Duodenal mucosa (tissue), 2 donors: ENCODE results near the gene RAB4A.

Source experiments
- H3K27ac ChIP-seq: one replicate; pipeline ENCODE4 v1.7.0; 2013; ENCODE audit warnings: low read depth, low read length
- H3K27me3 ChIP-seq, 2 donors: one replicate each; pipeline ENCODE4 v1.7.0; 2013; ENCODE audit warnings: low read length in 2 of 2, control low read depth in 1 of 2; ENCODE audit not compliant: insufficient read depth in 2 of 2, control insufficient read depth in 1 of 2
- H3K36me3 ChIP-seq, 2 donors: one replicate each; pipeline ENCODE4 v1.7.0; 2013; ENCODE audit warnings: low read length in 2 of 2, control low read depth in 1 of 2; ENCODE audit not compliant: insufficient read depth in 2 of 2, control insufficient read depth in 1 of 2
- H3K4me1 ChIP-seq, 2 donors: one replicate each; pipeline ENCODE4 v1.7.0; 2013; ENCODE audit warnings: low read length in 2 of 2, control low read depth in 1 of 2; ENCODE audit not compliant: insufficient read depth in 2 of 2, control insufficient read depth in 1 of 2
- H3K4me3 ChIP-seq, 2 donors: one replicate each; pipeline ENCODE4 v1.7.0; 2013; ENCODE audit warnings: low read length in 2 of 2, low read depth in 1 of 2
- H3K9ac ChIP-seq, 2 donors: one replicate each; pipeline ENCODE4 v1.7.0; 2013; ENCODE audit warnings: low read length in 2 of 2, low read depth in 1 of 2
- H3K9me3 ChIP-seq, 2 donors: one replicate each; pipeline ENCODE4 v1.7.0; 2013; ENCODE audit warnings: low read length in 2 of 2, control low read depth in 1 of 2; ENCODE audit not compliant: control insufficient read depth in 1 of 2

The RAB4A gene

DNA sequence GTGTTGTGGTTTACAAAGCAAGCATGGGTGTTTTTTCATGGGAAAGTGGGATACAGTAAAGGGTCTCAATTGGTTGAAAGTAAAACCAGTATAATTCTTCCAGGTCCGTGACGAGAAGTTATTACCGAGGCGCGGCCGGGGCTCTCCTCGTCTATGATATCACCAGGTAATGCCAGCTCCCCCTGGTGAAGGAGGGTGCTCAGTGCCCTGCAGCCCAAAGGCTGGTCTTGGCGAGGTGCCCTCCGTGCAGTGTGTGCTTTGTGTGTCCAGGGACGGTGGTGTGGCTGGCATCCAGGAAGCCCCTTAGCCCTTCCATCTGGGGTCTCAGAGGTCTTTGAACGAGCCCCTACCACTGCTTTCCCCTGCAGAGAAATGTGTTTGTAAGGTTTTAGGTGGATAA lies 24.8 kb downstream of the RAB4A start:
- H3K4me3 ChIP-seq, result no peak overlapping the region
- no peaks in the 10 kb centered on the region for H3K27me3 ChIP-seq
- H3K4me1 ChIP-seq, result no peaks in the 10 kb centered on the region
- no peak overlapping the region for H3K27ac ChIP-seq
- no peak overlapping the region for H3K9ac ChIP-seq
- H3K9me3 ChIP-seq, result no peaks in the 10 kb centered on the region
- H3K36me3 ChIP-seq, result peaks cover 38 to 70% of the 10 kb centered on the region in 2 donors

DNA sequence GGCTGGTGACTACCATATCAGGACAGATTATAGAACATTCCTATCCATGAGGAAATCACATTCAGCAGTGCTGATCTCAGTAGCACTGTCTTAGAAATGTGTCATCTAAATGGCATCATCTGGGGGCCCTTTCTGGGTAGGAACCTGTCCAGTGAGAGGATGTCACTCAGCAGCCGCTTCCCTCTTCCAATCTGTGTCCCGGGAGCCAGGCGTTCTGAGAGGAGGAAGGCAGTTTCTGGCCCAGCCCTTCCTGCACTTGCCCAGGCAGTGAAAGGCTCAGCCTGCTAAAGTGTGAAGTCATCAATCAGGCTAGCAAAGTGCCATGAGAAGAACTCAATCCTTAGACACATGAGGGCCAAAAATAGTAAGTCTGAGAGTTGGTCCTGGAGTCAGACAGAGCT lies 25.6 kb downstream of the RAB4A start:
- no peaks in the 10 kb centered on the region for H3K27me3 ChIP-seq
- H3K9ac ChIP-seq, result no peak overlapping the region
- no peak overlapping the region for H3K27ac ChIP-seq
- H3K4me3 ChIP-seq, result no peak overlapping the region
- peaks cover 37 to 68% of the 10 kb centered on the region in 2 donors for H3K36me3 ChIP-seq
- no peaks in the 10 kb centered on the region for H3K9me3 ChIP-seq
- no peaks in the 10 kb centered on the region for H3K4me1 ChIP-seq

DNA sequence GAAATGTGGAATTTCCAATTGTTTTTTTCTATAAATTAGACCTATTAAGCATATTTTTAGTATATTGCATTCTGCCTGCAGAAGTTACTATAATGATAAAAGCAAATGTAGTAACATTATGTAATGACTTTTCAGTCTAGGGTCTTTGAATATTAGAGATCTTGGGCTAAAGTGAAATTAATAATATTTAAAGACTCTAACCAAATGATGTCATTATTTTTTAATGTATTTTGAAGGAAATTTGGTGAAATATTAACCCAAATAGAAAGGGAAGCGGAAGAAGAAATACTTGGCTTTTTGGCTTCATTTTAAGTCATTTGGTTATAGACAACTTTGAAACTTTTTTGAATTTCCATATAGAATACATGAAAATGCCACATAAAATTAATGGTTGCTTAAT lies 26.8 kb downstream of the RAB4A start:
- H3K4me1 ChIP-seq, result no peaks in the 10 kb centered on the region
- H3K27ac ChIP-seq, result no peak overlapping the region
- H3K27me3 ChIP-seq, result no peaks in the 10 kb centered on the region
- H3K36me3 ChIP-seq, result peaks cover 36 to 65% of the 10 kb centered on the region in 2 donors
- no peaks in the 10 kb centered on the region for H3K9me3 ChIP-seq
- H3K4me3 ChIP-seq, result no peak overlapping the region
- no peak overlapping the region for H3K9ac ChIP-seq

DNA sequence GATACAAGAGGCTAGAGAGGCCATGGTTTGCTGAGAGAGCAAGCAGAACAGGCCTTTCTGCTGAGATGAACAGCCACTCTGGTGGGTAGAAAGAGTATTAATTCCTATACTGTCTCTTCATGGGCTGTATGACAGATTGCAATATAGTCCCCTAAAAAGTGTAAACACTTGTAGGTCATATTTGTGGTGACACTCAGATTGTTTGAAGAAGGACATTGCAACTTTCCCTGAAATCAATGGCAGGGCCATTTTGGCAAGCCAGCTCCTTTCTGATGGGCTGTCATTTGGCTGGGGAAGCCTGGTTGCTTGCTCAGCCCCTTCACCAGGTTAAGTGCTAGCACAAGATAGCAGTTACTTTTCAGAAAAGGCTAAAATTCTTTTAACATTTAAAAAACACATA lies 27.5 kb downstream of the RAB4A start:
- H3K9me3 ChIP-seq, result no peaks in the 10 kb centered on the region
- peaks cover 30 to 68% of the 10 kb centered on the region in 2 donors for H3K36me3 ChIP-seq
- H3K4me3 ChIP-seq, result no peak overlapping the region
- H3K27ac ChIP-seq, result no peak overlapping the region
- no peaks in the 10 kb centered on the region for H3K4me1 ChIP-seq
- no peak overlapping the region for H3K9ac ChIP-seq
- no peaks in the 10 kb centered on the region for H3K27me3 ChIP-seq

DNA sequence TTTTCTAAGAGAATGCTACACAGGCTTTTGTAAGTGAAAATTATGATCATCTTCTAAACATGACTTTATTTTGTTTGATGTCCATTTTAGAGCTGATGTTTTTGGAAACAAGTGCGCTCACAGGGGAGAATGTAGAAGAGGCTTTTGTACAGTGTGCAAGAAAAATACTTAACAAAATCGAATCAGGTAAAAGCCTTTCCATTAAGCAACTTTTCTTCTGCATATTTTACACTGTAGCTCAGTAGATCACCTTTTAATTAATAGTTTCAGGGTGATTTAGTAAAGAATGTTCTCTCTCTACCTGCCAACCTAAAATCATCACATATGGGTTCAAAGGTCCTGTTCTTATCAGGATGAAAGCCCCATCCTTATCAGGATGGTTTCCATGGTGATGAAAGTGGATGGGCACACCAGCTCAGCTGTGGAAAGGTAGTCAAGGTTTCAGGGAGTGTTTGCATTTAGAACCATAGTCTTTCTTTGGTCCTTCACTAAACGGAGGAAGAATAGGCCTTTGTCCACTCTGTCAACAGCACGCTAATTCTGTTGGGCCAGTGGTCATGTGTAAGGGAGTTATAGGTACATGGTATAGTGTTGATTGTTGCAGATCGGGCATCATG lies 28.1 kb downstream of the RAB4A start:
- Histone ChIP-seq H3K27ac (no peak overlapping the region), H3K27me3 (no peaks in the 10 kb centered on the region), H3K9me3 (no peaks in the 10 kb centered on the region), H3K36me3 (peaks cover 32 to 68% of the 10 kb centered on the region in 2 donors), H3K9ac (no peak overlapping the region), H3K4me1 (no peaks in the 10 kb centered on the region), H3K4me3 (no peak overlapping the region)

DNA sequence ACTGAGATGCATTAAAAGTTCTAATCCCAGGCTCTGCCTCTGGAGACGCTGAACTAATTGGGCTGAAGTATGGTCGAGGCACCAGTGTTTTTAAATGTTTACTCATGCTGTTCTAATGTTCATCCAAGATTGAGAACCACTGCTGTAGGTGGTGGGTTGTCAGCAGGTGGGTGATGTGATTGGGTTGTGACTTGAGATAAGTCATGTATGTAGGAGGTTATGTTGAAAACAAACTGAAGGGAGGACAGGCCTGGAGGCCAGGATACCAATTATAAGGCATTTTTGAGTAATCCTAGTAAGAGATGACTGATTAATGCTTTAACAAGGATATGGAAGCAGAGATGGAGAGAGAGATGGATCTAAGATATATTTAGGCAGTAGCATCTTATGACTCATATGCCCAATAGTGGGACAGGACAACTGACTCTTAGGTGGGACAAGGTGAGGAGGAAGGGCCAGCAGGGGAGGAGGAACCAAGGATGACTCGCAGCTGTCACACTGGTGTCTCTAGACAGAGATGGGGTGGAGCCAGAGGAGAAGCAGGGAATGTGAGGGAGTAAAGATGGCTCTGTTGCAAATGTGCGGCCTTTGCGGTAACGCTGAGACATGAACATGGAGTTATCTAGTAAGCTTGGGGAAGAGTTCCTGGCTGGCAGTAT lies 29.3 kb downstream of the RAB4A start:
- Histone ChIP-seq H3K9ac (no peak overlapping the region), H3K9me3 (no peaks in the 10 kb centered on the region), H3K27me3 (no peaks in the 10 kb centered on the region), H3K27ac (no peak overlapping the region), H3K4me3 (no peak overlapping the region), H3K4me1 (no peaks in the 10 kb centered on the region), H3K36me3 (peaks cover 37 to 77% of the 10 kb centered on the region in 2 donors)

DNA sequence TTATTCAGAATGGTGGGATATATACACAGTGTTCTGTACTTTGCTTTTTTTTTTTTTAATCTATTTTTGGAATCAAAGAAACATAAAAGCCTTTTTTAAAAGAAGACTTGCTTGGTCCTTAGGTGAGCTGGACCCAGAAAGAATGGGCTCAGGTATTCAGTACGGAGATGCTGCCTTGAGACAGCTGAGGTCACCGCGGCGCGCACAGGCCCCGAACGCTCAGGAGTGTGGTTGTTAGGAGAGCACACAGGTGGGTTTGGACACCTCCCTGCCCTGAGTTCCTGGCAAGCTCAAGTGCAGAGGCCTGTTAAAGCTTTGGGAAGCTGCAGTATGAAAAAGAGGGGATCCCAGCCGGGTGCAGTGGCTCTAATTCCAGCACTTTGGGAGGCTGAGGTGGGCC lies 31.8 kb downstream of the RAB4A start:
- Histone ChIP-seq H3K4me3 (no peak overlapping the region), H3K9ac (no peak overlapping the region), H3K27me3 (no peaks in the 10 kb centered on the region), H3K4me1 (no peaks in the 10 kb centered on the region), H3K36me3 (peaks cover 26 to 70% of the 10 kb centered on the region in 2 donors), H3K27ac (no peak overlapping the region), H3K9me3 (no peaks in the 10 kb centered on the region)

DNA sequence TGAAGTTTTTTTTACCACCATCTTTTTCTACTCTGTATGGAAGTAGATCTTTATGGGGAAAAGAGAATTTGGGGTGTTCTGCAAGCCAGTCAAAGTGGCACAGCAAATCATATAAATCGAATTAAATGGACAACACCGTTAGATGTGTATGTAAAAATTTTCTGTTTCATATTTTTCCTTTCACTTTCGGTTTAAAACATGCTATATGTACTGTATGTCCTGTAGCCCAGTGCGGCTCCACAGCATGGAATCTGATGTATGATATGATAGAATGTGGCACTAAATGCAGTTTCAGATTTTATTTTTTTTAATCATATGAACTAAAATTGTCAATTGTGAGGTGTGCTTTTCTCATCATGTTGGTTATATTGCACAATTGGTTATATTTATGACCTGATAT lies 32.9 kb downstream of the RAB4A start:
- Histone ChIP-seq H3K27me3 (no peaks in the 10 kb centered on the region), H3K4me3 (no peak overlapping the region), H3K9ac (no peak overlapping the region), H3K36me3 (peaks cover 26 to 74% of the 10 kb centered on the region in 2 donors), H3K4me1 (no peaks in the 10 kb centered on the region), H3K27ac (no peak overlapping the region), H3K9me3 (no peaks in the 10 kb centered on the region)

DNA sequence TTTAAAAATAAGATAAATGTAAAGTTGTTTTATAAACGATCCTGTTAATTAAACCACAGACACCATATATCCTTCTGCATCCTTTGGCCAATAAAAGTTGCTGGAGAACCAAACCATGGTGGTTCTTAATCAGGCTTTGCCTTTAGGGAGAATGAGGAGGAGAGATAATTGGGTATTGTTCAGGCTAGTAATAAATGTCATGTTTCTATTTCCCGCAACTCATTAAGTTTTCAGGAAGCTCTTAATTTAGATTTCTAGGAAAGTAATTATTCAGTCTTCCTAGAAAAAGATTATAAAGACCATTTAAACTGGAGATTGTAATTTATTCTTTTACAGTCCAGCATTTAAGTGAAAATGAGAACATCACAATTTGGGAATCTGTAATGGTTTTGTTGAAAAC lies 34.5 kb downstream of the RAB4A start:
- Histone ChIP-seq H3K9me3 (no peaks in the 10 kb centered on the region), H3K27me3 (no peaks in the 10 kb centered on the region), H3K36me3 (peaks cover 14 to 67% of the 10 kb centered on the region in 2 donors), H3K9ac (no peak overlapping the region), H3K27ac (no peak overlapping the region), H3K4me3 (no peak overlapping the region), H3K4me1 (no peaks in the 10 kb centered on the region)

DNA sequence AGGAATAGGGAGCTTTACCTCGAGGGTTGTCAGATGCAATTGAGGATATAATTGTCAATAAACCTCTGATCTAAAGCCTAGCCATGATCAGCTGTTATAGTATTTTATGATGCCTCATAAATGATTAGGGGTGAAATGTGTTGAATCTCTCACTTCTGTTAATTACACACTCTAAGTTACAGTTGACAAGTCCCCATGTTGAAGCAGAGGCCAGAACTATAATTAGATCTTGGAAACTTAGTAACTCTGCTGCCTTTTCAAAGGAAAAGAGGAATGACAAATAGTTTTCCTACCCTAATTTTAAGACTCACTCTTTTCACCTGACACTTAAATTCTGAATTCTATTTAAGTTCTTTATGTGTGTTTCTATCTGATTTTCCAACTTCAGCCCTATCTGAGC lies 38.2 kb downstream of the RAB4A start:
- H3K27ac ChIP-seq, result no peak overlapping the region
- H3K27me3 ChIP-seq, result no peaks in the 10 kb centered on the region
- H3K9me3 ChIP-seq, result no peaks in the 10 kb centered on the region
- H3K4me3 ChIP-seq, result no peak overlapping the region
- H3K4me1 ChIP-seq, result no peaks in the 10 kb centered on the region
- peaks cover 15 to 56% of the 10 kb centered on the region in 2 donors for H3K36me3 ChIP-seq
- no peak overlapping the region for H3K9ac ChIP-seq
